B cell (primary cell): ENCODE measurements around the gene MS4A4E. TPM values are rescaled to one million over a fixed set of nuclear protein-coding genes. Genes with fewer than 3 reads are reported as not detected.

ENCODE experiments used
- ATAC-seq: fragments of 200-7000 bp; cut with Tn5 transposase; one replicate; pipeline ENCODE4 v1.10.0; 2021; ENCODE audit warnings: low read depth, mild to moderate bottlenecking, moderate number of reproducible peaks, moderate library complexity
- CTCF ChIA-PET: fragments of 350-600 bp; sonication (Branson Sonifier 250); formaldehyde crosslinking; loops from one replicate; lab custom pipeline; 2021; ENCODE audit warnings: antibody characterized with exemption, inconsistent platforms; lab: Charles Lee
- POLR2A ChIA-PET: fragments of 350-600 bp; sonication (Branson Sonifier 250); formaldehyde crosslinking; loops from one replicate; lab custom pipeline; 2021; ENCODE audit warnings: antibody characterized with exemption; lab: Charles Lee
- DNase-seq: peaks from one replicate; pipeline ENCODE4 v3.0.0; 2013
- H2AFZ ChIP-seq: 2 replicates; pipeline ENCODE4 v1.6.1; 2012; ENCODE audit warnings: mild to moderate bottlenecking, low read depth, low read length; ENCODE audit not compliant: insufficient read depth, poor library complexity, severe bottlenecking
- H3K27ac ChIP-seq, 2 donors: 1 replicate in 1 of 2; 2 replicates in 1 of 2; pipeline ENCODE4 v1.5.1; 2012 to 2013; ENCODE audit warnings: low read length in 2 of 2, mild to moderate bottlenecking in 2 of 2, moderate library complexity in 1 of 2
- H3K27me3 ChIP-seq, 4 experiments: fragments of 200-600 bp in 1 of 4; sonication (generic) in 1 of 4; replicated peaks in 1 of 4; 1 replicate in 2 of 4; 2 replicates in 2 of 4; pipeline versions ENCODE4 v1.6.1 to v1.7.0; 2013 to 2016; ENCODE audit warnings: low read length in 3 of 4, mild to moderate bottlenecking in 2 of 4, mixed read lengths in 1 of 4, moderate library complexity in 1 of 4; ENCODE audit not compliant: insufficient read depth in 4 of 4, control insufficient read depth in 3 of 4; ENCODE audit errors: control extremely low read depth in 1 of 4
- H3K36me3 ChIP-seq, 2 experiments: replicated peaks in 1 of 2; 1 replicate in 1 of 2; 2 replicates in 1 of 2; pipeline versions ENCODE4 v1.6.1 to v1.7.1; 2013; ENCODE audit warnings: low read length in 1 of 2; ENCODE audit not compliant: insufficient read depth in 2 of 2, control insufficient read depth in 1 of 2; ENCODE audit errors: control extremely low read depth in 1 of 2, extremely low read depth in 1 of 2
- H3K4me1 ChIP-seq, 2 donors: fragments of 200-600 bp in 1 of 2; sonication (generic) in 1 of 2; 1 replicate in 1 of 2; 2 replicates in 1 of 2; pipeline versions ENCODE4 v1.5.1 to v1.6.1; 2013 to 2017; ENCODE audit warnings: low read length in 2 of 2; ENCODE audit not compliant: control insufficient read depth in 2 of 2, insufficient read depth in 2 of 2
- H3K4me2 ChIP-seq: replicated peaks from 2 replicates; pipeline ENCODE3; 2012; ENCODE audit warnings: mild to moderate bottlenecking, low read depth, low read length; ENCODE audit not compliant: poor library complexity, severe bottlenecking
- H3K4me3 ChIP-seq, 5 experiments: fragments of 200-600 bp in 1 of 5; sonication (generic) in 1 of 5; 1 replicate in 3 of 5; 2 replicates in 2 of 5; pipeline versions ENCODE4 v1.5.1 to v1.7.0; 2011 to 2016; ENCODE audit warnings: low read length in 4 of 5, mild to moderate bottlenecking in 4 of 5, low read depth in 2 of 5, control low read depth in 1 of 5, moderate library complexity in 1 of 5; ENCODE audit not compliant: insufficient read depth in 1 of 5; ENCODE audit errors: control extremely low read depth in 1 of 5, extremely low read depth in 1 of 5
- H3K79me2 ChIP-seq: fragments of 200-600 bp; sonication (generic); one replicate; pipeline ENCODE4 v1.6.0; 2016; ENCODE audit warnings: low read length; ENCODE audit not compliant: control insufficient read depth, insufficient read depth
- H3K9ac ChIP-seq: fragments of 200-600 bp; sonication (generic); 2 replicates; pipeline ENCODE4 v1.6.1; 2017; ENCODE audit warnings: mild to moderate bottlenecking, low read length, moderate library complexity
- H3K9me3 ChIP-seq, 3 donors: one replicate each; pipeline versions ENCODE4 v1.6.1 to v1.7.1; 2013; ENCODE audit warnings: low read length in 2 of 3; ENCODE audit not compliant: control insufficient read depth in 2 of 3, insufficient read depth in 1 of 3; ENCODE audit errors: control extremely low read depth in 1 of 3
- H4K20me1 ChIP-seq: 2 replicates; pipeline ENCODE4 v1.6.0; 2012; ENCODE audit warnings: mild to moderate bottlenecking, low read length; ENCODE audit not compliant: insufficient read depth, control insufficient read depth, poor library complexity, severe bottlenecking
- H3K27ac Mint-ChIP-seq: one replicate; pipeline ENCODE4 v1.8.0; 2021; ENCODE audit warnings: mixed read lengths
- H3K27me3 Mint-ChIP-seq: one replicate; pipeline ENCODE4 v1.8.0; 2021; ENCODE audit warnings: mixed read lengths
- H3K4me1 Mint-ChIP-seq: one replicate; pipeline ENCODE4 v1.8.0; 2021; ENCODE audit warnings: mixed read lengths
- H3K4me3 Mint-ChIP-seq: one replicate; pipeline ENCODE4 v1.8.0; 2021; ENCODE audit warnings: mixed read lengths
- H3K9me3 Mint-ChIP-seq: one replicate; pipeline ENCODE4 v1.8.0; 2022; ENCODE audit warnings: mixed read lengths; ENCODE audit not compliant: insufficient read depth
- CTCF ChIP-seq: fragments of 200-600 bp; IDR thresholded peaks from one replicate; pipeline ENCODE4 v1.8.0; 2022; ENCODE audit warnings: antibody characterized with exemption, mild to moderate bottlenecking
- EZH2 ChIP-seq: IDR thresholded peaks from 2 replicates; pipeline ENCODE4 v1.6.1; 2012; ENCODE audit warnings: borderline replicate concordance, low read depth, mild to moderate bottlenecking, moderate library complexity, low read length; ENCODE audit not compliant: insufficient read depth, poor library complexity, severe bottlenecking
- WGBS: methylation state at CpG from one replicate; pipeline ENCODE4 v1.1.5; 2013; ENCODE audit warnings: missing lambda C conversion rate; ENCODE audit not compliant: insufficient coverage; 5-methylcytosine and 5-hydroxymethylcytosine counted together
- intact Hi-C: fragments of 100-400 bp; cut with micrococcal nuclease; formaldehyde crosslinking; loops from one replicate; pipeline ENCODE4 v1.10.0; 2022
- polyA plus RNA-seq: library from polyadenylated mRNA; depleted of rRNA; stranded (reverse); fragments of >200 nt; gene quantifications from 2 replicates; pipeline ENCODE4 v1.2.3, GENCODE V29; 2012
- total RNA-seq, 2 donors: library from RNA; stranded (reverse); fragments of 120-200 nt in 1 of 2; gene quantifications; 1 replicate in 1 of 2; 2 replicates in 1 of 2; pipeline versions ENCODE4 v1.2.3 to v1.2.4, GENCODE V29; 2013 to 2022

Gene MS4A4E
- total and polyA plus RNA-seq, 2 donors (not counting 1 experiment from before 2014, with no cell fraction given), result 0.27 to 0.42 TPM

- no peaks in the 10 kb centered on the region for H3K27me3 ChIP-seq
- POLR2A ChIA-PET, result no interaction called here
Observed at GRCh38 chr11:60240662-60241061, 2.3 kb downstream of the MS4A4E start.

GRCh38 chr11:60235321-60235720, 7.6 kb downstream of the MS4A4E start:
- Histone ChIP-seq H3K4me1 (no peaks in the 10 kb centered on the region), H3K4me3 (no peak overlapping the region), H3K9ac (no peak overlapping the region), H3K27ac (no peak overlapping the region), H3K79me2 (no peaks in the 10 kb centered on the region), H4K20me1 (no peaks in the 10 kb centered on the region), H3K27me3 (no peaks in the 10 kb centered on the region), H3K4me2 (no peak overlapping the region), H3K36me3 (no peaks in the 10 kb centered on the region), H3K9me3 (no peaks in the 10 kb centered on the region), H2AFZ (no peak overlapping the region)
- DNase-seq (no peak), ATAC-seq (no peak)
- Mint-ChIP-seq H3K4me3 (no peak overlapping the region), H3K27ac (no peak overlapping the region), H3K9me3 (no peaks in the 10 kb centered on the region), H3K4me1 (no peaks in the 10 kb centered on the region), H3K27me3 (peaks cover 5% of the 10 kb centered on the region)
- no CpG with 5 or more reads among the region's 3 CpGs for WGBS
- intact Hi-C loops, result no loop called here
- POLR2A ChIA-PET, result no interaction called here
- CTCF ChIA-PET, result no interaction called here
- no peak for TF ChIP-seq CTCF
- TF ChIP-seq EZH2, result no peak

More at GRCh38 chr11:60240662-60241061, 2.3 kb downstream of the MS4A4E start:
- Histone ChIP-seq H3K9ac (no peak overlapping the region), H3K9me3 (no peaks in the 10 kb centered on the region), H3K27ac (no peak overlapping the region), H3K4me3 (no peak overlapping the region), H3K36me3 (no peaks in the 10 kb centered on the region), H4K20me1 (no peaks in the 10 kb centered on the region), H2AFZ (no peak overlapping the region), H3K4me1 (peaks cover 9 to 11% of the 10 kb centered on the region in 2 donors), H3K4me2 (no peak overlapping the region), H3K79me2 (no peaks in the 10 kb centered on the region)
- Mint-ChIP-seq H3K27me3 (peaks cover 13% of the 10 kb centered on the region), H3K4me3 (no peak overlapping the region), H3K9me3 (no peaks in the 10 kb centered on the region), H3K4me1 (peaks cover 14% of the 10 kb centered on the region), H3K27ac (no peak overlapping the region)
- TF ChIP-seq EZH2 (no peak), CTCF (no peak)
- DNase-seq (no peak), ATAC-seq (no peak)
- WGBS, result no CpG with 5 or more reads among the region's 5 CpGs
- CTCF ChIA-PET, result no interaction called here
- intact Hi-C loops, result no loop called here
